Endothelial cell of umbilical vein (primary cell): Measurements from ENCODE around the gene AGBL5. TPM values are rescaled to one million over a fixed set of nuclear protein-coding genes. Genes with fewer than 3 reads are reported as not detected.

Source experiments
- BruUV-seq: library from RNA; stranded (reverse); fragments of 400-500 nt; replicated peaks from 2 replicates; lab custom pipeline; 2021; lab: Mats Ljungman, UMichigan
- CTCF ChIA-PET: fragments of 300-600, 350-600 bp; sonication (Branson Sonifier 250); formaldehyde crosslinking; loops from one replicate; lab custom pipeline; 2021; ENCODE audit warnings: antibody characterized with exemption, inconsistent platforms; lab: Charles Lee
- POLR2A ChIA-PET: fragments of 300-600, 350-600 bp; sonication (Branson Sonifier 250); formaldehyde crosslinking; loops from one replicate; lab custom pipeline; 2021; ENCODE audit warnings: antibody characterized with exemption, inconsistent platforms; lab: Charles Lee
- DNase-seq: peaks from one replicate; pipeline ENCODE4 v3.0.0-alpha.2; 2011; ENCODE audit warnings: low read depth, low spot score
- FAIRE-seq: peaks from 2 replicates; lab custom pipeline; 2011; peaks lifted over from hg19 to GRCh38; lab: Jason Lieb, UNC
- H2AFZ ChIP-seq: 2 replicates; pipeline ENCODE4 v1.6.0; 2012; ENCODE audit warnings: low read depth, low read length, control low read depth, inconsistent platforms
- H3K27ac ChIP-seq: 2 replicates; pipeline ENCODE4 v1.5.1; 2011; ENCODE audit warnings: low read depth, mild to moderate bottlenecking, control low read depth, low read length, moderate library complexity; ENCODE audit not compliant: insufficient read depth
- H3K27me3 ChIP-seq, 2 experiments: 2 replicates each; pipeline versions ENCODE4 v1.6.0 to v1.6.1; 2011; ENCODE audit warnings: low read length in 2 of 2, mixed read lengths in 1 of 2; ENCODE audit not compliant: control insufficient read depth in 2 of 2, insufficient read depth in 2 of 2
- H3K36me3 ChIP-seq, 2 experiments: 2 replicates in 1 of 2; 3 replicates in 1 of 2; pipeline ENCODE4 v1.5.1; 2011; ENCODE audit warnings: low read length in 2 of 2, mild to moderate bottlenecking in 1 of 2, moderate library complexity in 1 of 2; ENCODE audit not compliant: control insufficient read depth in 2 of 2, insufficient read depth in 2 of 2; ENCODE audit errors: extremely low read depth in 1 of 2
- H3K4me1 ChIP-seq: 3 replicates; pipeline ENCODE4 v1.5.1; 2011; ENCODE audit warnings: mild to moderate bottlenecking, low read length; ENCODE audit not compliant: control insufficient read depth, insufficient read depth; ENCODE audit errors: extremely low read depth
- H3K4me2 ChIP-seq: 2 replicates; pipeline ENCODE4 v1.6.1; 2011; ENCODE audit warnings: low read length, control low read depth, mixed read lengths; ENCODE audit not compliant: insufficient read depth
- H3K4me3 ChIP-seq, 3 experiments: fragments of 200-600 bp in 1 of 3; sonication (generic), shearing (Covaris generic) in 1 of 3; replicated peaks in 1 of 3; 2 replicates each; pipeline ENCODE4 v1.5.1; 2011 to 2016; ENCODE audit warnings: control low read depth in 3 of 3, low read length in 3 of 3, mild to moderate bottlenecking in 2 of 3, inconsistent platforms in 1 of 3, low read depth in 1 of 3, moderate library complexity in 1 of 3; ENCODE audit not compliant: insufficient read depth in 1 of 3
- H3K79me2 ChIP-seq: 2 replicates; pipeline ENCODE4 v1.6.0; 2012; ENCODE audit warnings: low read length, inconsistent platforms; ENCODE audit not compliant: control insufficient read depth, insufficient read depth
- H3K9ac ChIP-seq: replicated peaks from 2 replicates; pipeline ENCODE3; 2011; ENCODE audit warnings: low read length, control low read depth; ENCODE audit not compliant: insufficient read depth; ENCODE audit errors: extremely low read depth
- H3K9me1 ChIP-seq: replicated peaks from 3 replicates; pipeline ENCODE4 v1.6.0; 2011; ENCODE audit warnings: mild to moderate bottlenecking, low read length; ENCODE audit not compliant: control insufficient read depth, insufficient read depth; ENCODE audit errors: extremely low read depth
- H3K9me3 ChIP-seq: replicated peaks from 2 replicates; pipeline ENCODE4 v1.5.1; 2012; ENCODE audit warnings: low read length, inconsistent platforms; ENCODE audit not compliant: control insufficient read depth, insufficient read depth
- H4K20me1 ChIP-seq: replicated peaks from 2 replicates; pipeline ENCODE3; 2011; ENCODE audit warnings: mild to moderate bottlenecking, low read length; ENCODE audit not compliant: control insufficient read depth, insufficient read depth; ENCODE audit errors: extremely low read depth
- CTCF ChIP-seq, 2 donors: IDR thresholded peaks; 1 replicate in 1 of 2; 2 replicates in 1 of 2; pipeline ENCODE4 v1.5.1; 2011; ENCODE audit warnings: low read length in 2 of 2, mild to moderate bottlenecking in 2 of 2, moderate library complexity in 2 of 2, control low read depth in 1 of 2, inconsistent platforms in 1 of 2, low read depth in 1 of 2; ENCODE audit not compliant: insufficient read depth in 1 of 2; ENCODE audit errors: extremely low read depth in 1 of 2
- EZH2 ChIP-seq: IDR thresholded peaks from 2 replicates; pipeline ENCODE4 v1.6.1; 2012; ENCODE audit warnings: borderline replicate concordance, low read depth, mild to moderate bottlenecking, moderate library complexity, low read length, inconsistent platforms; ENCODE audit not compliant: severe bottlenecking
- FOS ChIP-seq: IDR thresholded peaks from 2 replicates; pipeline ENCODE4 v1.6.1; 2011; ENCODE audit warnings: mild to moderate bottlenecking, low read length, moderate library complexity, borderline replicate concordance; ENCODE audit not compliant: insufficient read depth
- GATA2 ChIP-seq: IDR thresholded peaks from 2 replicates; pipeline ENCODE4 v1.7.0; 2011; ENCODE audit warnings: low read depth, mild to moderate bottlenecking, moderate library complexity, mixed read lengths, low read length; ENCODE audit not compliant: insufficient read length, insufficient read depth
- JUN ChIP-seq: IDR thresholded peaks from 2 replicates; pipeline ENCODE4 v1.6.1; 2011; ENCODE audit warnings: borderline replicate concordance, low read depth; ENCODE audit not compliant: insufficient read length, insufficient read depth
- MAX ChIP-seq: IDR thresholded peaks from 2 replicates; pipeline ENCODE4 v1.6.1; 2011; ENCODE audit not compliant: insufficient read depth, insufficient read length
- MYC ChIP-seq: IDR thresholded peaks from one replicate; pipeline ENCODE4 v1.6.1; 2011; ENCODE audit warnings: mild to moderate bottlenecking, low read depth, low read length
- POLR2A ChIP-seq: IDR thresholded peaks from 2 replicates; pipeline ENCODE4 v1.6.1; 2012; ENCODE audit warnings: low read depth, mild to moderate bottlenecking, control low read depth, low read length
- POLR2AphosphoS5 ChIP-seq: IDR thresholded peaks from 2 replicates; pipeline ENCODE4 v1.6.1; 2012; ENCODE audit warnings: low read depth, mild to moderate bottlenecking, control low read depth, low read length, moderate library complexity; ENCODE audit not compliant: insufficient read depth
- dilution Hi-C: fragments of 300-500 bp; cut with MboI; formaldehyde crosslinking; loops from one replicate; pipeline ENCODE4 v1.15.0; 2019; ENCODE audit warnings: low sequenced_read_pairs; ENCODE audit not compliant: extremely low pct_ligation_motif_present
- intact Hi-C: fragments of 100-400 bp; cut with micrococcal nuclease; formaldehyde crosslinking; loops from one replicate; pipeline ENCODE4 v1.10.0; 2022
- polyA plus RNA-seq, 4 experiments: library from polyadenylated mRNA; depleted of rRNA in 3 of 4; stranded (reverse) in 3 of 4; unstranded in 1 of 4; fragments of >200 nt; gene quantifications; 2 replicates each; pipeline versions ENCODE4 v1.2.1 to v1.2.3, GENCODE V29; 2011 to 2012; ENCODE audit warnings: missing spikeins in 1 of 4
- total RNA-seq: library from RNA; stranded (reverse); gene quantifications from 2 replicates; pipeline ENCODE4 v1.2.3, GENCODE V29; 2021

AGBL5 gene
- total and polyA plus RNA-seq, 2 donors (not counting 3 experiments of a cell fraction or from before 2014, with no cell fraction given): 28.2 to 41.9 TPM

- dilution Hi-C loops: no loop called here
- no peaks in the 10 kb centered on the region for H3K9me3 ChIP-seq
- no peak for FAIRE-seq
- H3K36me3 ChIP-seq: no peaks in the 10 kb centered on the region
- H3K4me1 ChIP-seq: peaks cover 8% of the 10 kb centered on the region
- no peak for TF ChIP-seq FOS
- no peak for TF ChIP-seq CTCF (IDR thresholded peaks at IDR 0.05; ENCODE audit: extremely low read depth in 1 of 2, insufficient read depth in 1 of 2, low read depth in 1 of 2, low read length in 2 of 2)
- no peak for TF ChIP-seq EZH2
- no peak for TF ChIP-seq MAX
- no peak for TF ChIP-seq POLR2AphosphoS5
- no peak for TF ChIP-seq POLR2A
- TF ChIP-seq JUN: no peak
- TF ChIP-seq MYC: no peak
- TF ChIP-seq GATA2: no peak
- H3K4me3 ChIP-seq: no peak overlapping the region
- no peak overlapping the region for H3K4me2 ChIP-seq
- no peak overlapping the region for H2AFZ ChIP-seq
- intact Hi-C loops: no loop called here
- no peaks in the 10 kb centered on the region for H4K20me1 ChIP-seq
- DNase-seq: no peak
- ChIA-PET POLR2A (no interaction called here), CTCF (interaction anchor here (1.0 kb wide), 1 partner anchor 15 kb away, joined by 3 read pairs; no protein-coding TSS in a partner anchor)
- H3K79me2 ChIP-seq: no peaks in the 10 kb centered on the region
- no peak overlapping the region for H3K27ac ChIP-seq
- no peaks in the 10 kb centered on the region for H3K9me1 ChIP-seq
- H3K27me3 ChIP-seq: no peaks in the 10 kb centered on the region
- BruUV-seq: no TSS peak
- H3K9ac ChIP-seq: no peak overlapping the region
These were observed 28.6 kb downstream of the AGBL5 start for GRCh38 chr2:27080140-27080469.
